Fibroblast of lung (primary cell): ENCODE measurements around the gene KITLG. TPM values are rescaled to one million over a fixed set of nuclear protein-coding genes. Genes with fewer than 3 reads are reported as not detected.

Experiments used
- DNase-seq, 2 donors: peaks; one replicate each; pipeline versions ENCODE4 v3.0.0 to v3.0.0-alpha.2; 2010; ENCODE audit warnings: low read depth in 2 of 2
- H2AFZ ChIP-seq: 2 replicates; pipeline ENCODE4 v1.5.1; 2012; ENCODE audit warnings: low read length, control low read depth, inconsistent platforms
- H3K27ac ChIP-seq: 2 replicates; pipeline ENCODE4 v1.5.1; 2011; ENCODE audit warnings: low read length, control low read depth; ENCODE audit not compliant: insufficient read depth
- H3K27me3 ChIP-seq: 2 replicates; pipeline ENCODE4 v1.5.1; 2011; ENCODE audit warnings: mild to moderate bottlenecking, low read length; ENCODE audit not compliant: control insufficient read depth, insufficient read depth
- H3K36me3 ChIP-seq: 2 replicates; pipeline ENCODE4 v1.5.1; 2011; ENCODE audit warnings: low read length; ENCODE audit not compliant: control insufficient read depth, insufficient read depth
- H3K4me1 ChIP-seq: 2 replicates; pipeline ENCODE4 v1.5.1; 2011; ENCODE audit warnings: low read length; ENCODE audit not compliant: control insufficient read depth, insufficient read depth; ENCODE audit errors: extremely low read depth
- H3K4me2 ChIP-seq: 2 replicates; pipeline ENCODE4 v1.5.1; 2011; ENCODE audit warnings: low read length, control low read depth; ENCODE audit not compliant: insufficient read depth; ENCODE audit errors: extremely low read depth
- H3K4me3 ChIP-seq, 4 experiments: fragments of 200-600 bp in 1 of 4; sonication (generic) in 1 of 4; replicated peaks in 1 of 4; 2 replicates each; pipeline ENCODE4 v1.5.1; 2011 to 2016; ENCODE audit warnings: low read length in 4 of 4, low read depth in 3 of 4, mild to moderate bottlenecking in 3 of 4, control low read depth in 2 of 4, inconsistent platforms in 1 of 4, mixed read lengths in 1 of 4; ENCODE audit not compliant: insufficient read depth in 1 of 4; ENCODE audit errors: control extremely low read depth in 1 of 4
- H3K79me2 ChIP-seq: 2 replicates; pipeline ENCODE4 v1.5.1; 2012; ENCODE audit warnings: mild to moderate bottlenecking, low read length, inconsistent platforms; ENCODE audit not compliant: control insufficient read depth, insufficient read depth
- H3K9ac ChIP-seq: 2 replicates; pipeline ENCODE4 v1.5.1; 2011; ENCODE audit warnings: mild to moderate bottlenecking, low read length, control low read depth; ENCODE audit not compliant: insufficient read depth
- H3K9me3 ChIP-seq: 2 replicates; pipeline ENCODE4 v1.5.1; 2012; ENCODE audit warnings: low read depth, low read length; ENCODE audit not compliant: control insufficient read depth, insufficient read depth
- H4K20me1 ChIP-seq: 2 replicates; pipeline ENCODE4 v1.5.1; 2011; ENCODE audit warnings: low read length; ENCODE audit not compliant: control insufficient read depth, insufficient read depth; ENCODE audit errors: extremely low read depth
- EZH2 ChIP-seq: IDR thresholded peaks from 2 replicates; pipeline ENCODE4 v1.5.1; 2012; ENCODE audit warnings: low read length, control low read depth, mild to moderate bottlenecking; ENCODE audit errors: missing control alignments
- polyA plus RNA-seq, 2 donors: library from polyadenylated mRNA; depleted of rRNA in 1 of 2; stranded (reverse) in 1 of 2; unstranded in 1 of 2; fragments of >200 nt; gene quantifications; 2 replicates each; pipeline ENCODE4 v1.2.1, GENCODE V29; 2011 to 2012; ENCODE audit warnings: missing spikeins in 1 of 2
- total RNA-seq: library from RNA; depleted of rRNA; stranded (reverse); fragments of >200 nt; gene quantifications from 2 replicates; pipeline ENCODE4 v1.2.1, GENCODE V29; 2014
- TF ChIP-seq, protein P1 (sequence below), 2 donors: IDR thresholded peaks in 1 of 2; conservative IDR thresholded peaks in 1 of 2; 1 replicate in 1 of 2; 2 replicates in 1 of 2; pipeline ENCODE4 v1.5.1; 2011 to 2012; ENCODE audit warnings: low read length in 2 of 2, control low read depth in 1 of 2, inconsistent platforms in 1 of 2, low read depth in 1 of 2, mild to moderate bottlenecking in 1 of 2

KITLG gene
- total and polyA plus RNA-seq, 2 donors (not counting 1 experiment from before 2014, with no cell fraction given) = 64.6 to 132 TPM

GRCh38 chr12:88558340-88558867 lies 21.9 kb downstream of the KITLG start:
- DNase-seq = no peak
- H2AFZ ChIP-seq = no peak overlapping the region
- H3K79me2 ChIP-seq = peaks cover 78% of the 10 kb centered on the region
- H3K4me2 ChIP-seq = peak overlapping the region; percentile 17
- no peak overlapping the region for H3K9ac ChIP-seq
- no peak for TF ChIP-seq EZH2
- TF ChIP-seq, protein P1, sequence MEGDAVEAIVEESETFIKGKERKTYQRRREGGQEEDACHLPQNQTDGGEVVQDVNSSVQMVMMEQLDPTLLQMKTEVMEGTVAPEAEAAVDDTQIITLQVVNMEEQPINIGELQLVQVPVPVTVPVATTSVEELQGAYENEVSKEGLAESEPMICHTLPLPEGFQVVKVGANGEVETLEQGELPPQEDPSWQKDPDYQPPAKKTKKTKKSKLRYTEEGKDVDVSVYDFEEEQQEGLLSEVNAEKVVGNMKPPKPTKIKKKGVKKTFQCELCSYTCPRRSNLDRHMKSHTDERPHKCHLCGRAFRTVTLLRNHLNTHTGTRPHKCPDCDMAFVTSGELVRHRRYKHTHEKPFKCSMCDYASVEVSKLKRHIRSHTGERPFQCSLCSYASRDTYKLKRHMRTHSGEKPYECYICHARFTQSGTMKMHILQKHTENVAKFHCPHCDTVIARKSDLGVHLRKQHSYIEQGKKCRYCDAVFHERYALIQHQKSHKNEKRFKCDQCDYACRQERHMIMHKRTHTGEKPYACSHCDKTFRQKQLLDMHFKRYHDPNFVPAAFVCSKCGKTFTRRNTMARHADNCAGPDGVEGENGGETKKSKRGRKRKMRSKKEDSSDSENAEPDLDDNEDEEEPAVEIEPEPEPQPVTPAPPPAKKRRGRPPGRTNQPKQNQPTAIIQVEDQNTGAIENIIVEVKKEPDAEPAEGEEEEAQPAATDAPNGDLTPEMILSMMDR (conservative IDR thresholded peaks at IDR 0.05 in 1 of 2, IDR thresholded peaks at IDR 0.05 in 1 of 2; ENCODE audit: low read depth in 1 of 2, low read length in 2 of 2) = no peak
- H3K4me1 ChIP-seq = peaks cover 19% of the 10 kb centered on the region
- H3K27me3 ChIP-seq = no peaks in the 10 kb centered on the region
- no peak overlapping the region for H3K4me3 ChIP-seq
- no peaks in the 10 kb centered on the region for H3K36me3 ChIP-seq
- no peaks in the 10 kb centered on the region for H3K9me3 ChIP-seq
- no peaks in the 10 kb centered on the region for H4K20me1 ChIP-seq
- no peak overlapping the region for H3K27ac ChIP-seq

DNA sequence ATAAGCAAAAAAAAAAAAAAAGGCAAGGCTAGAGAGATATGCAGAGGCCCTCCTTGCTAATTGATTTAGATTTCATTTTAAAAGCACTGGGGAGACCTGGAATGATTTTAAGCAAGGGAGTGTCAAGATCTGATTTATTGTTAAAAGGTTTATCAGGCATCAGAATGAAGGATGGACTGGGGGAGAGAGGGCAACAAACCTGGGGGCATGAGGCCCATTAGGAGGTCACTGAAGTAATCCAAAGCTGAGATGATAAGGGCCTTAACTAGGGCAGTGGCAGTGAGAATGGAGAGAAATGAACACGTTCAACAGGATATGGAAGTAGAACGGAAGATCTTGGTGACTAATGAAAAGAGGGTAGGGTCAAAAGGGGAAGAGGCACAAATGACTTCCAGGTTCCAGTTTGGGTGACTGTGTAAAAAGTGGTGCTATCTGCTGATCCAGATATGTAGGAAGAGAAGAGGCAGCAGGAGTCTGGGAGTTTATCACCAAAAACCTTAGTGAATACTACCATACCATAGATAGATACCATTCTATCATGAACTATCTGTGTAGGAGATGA lies 24.0 kb downstream of the KITLG start:
- Histone ChIP-seq H3K27ac (no peak overlapping the region), H3K9ac (no peak overlapping the region), H3K27me3 (no peaks in the 10 kb centered on the region), H3K4me1 (peaks cover 21% of the 10 kb centered on the region), H3K4me3 (no peak overlapping the region), H3K9me3 (no peaks in the 10 kb centered on the region), H2AFZ (no peak overlapping the region), H3K4me2 (no peak overlapping the region), H3K36me3 (no peaks in the 10 kb centered on the region), H4K20me1 (no peaks in the 10 kb centered on the region), H3K79me2 (peaks cover 74% of the 10 kb centered on the region)
- TF ChIP-seq, protein P1 (conservative IDR thresholded peaks at IDR 0.05 in 1 of 2, IDR thresholded peaks at IDR 0.05 in 1 of 2; ENCODE audit: low read depth in 1 of 2, low read length in 2 of 2) = no peak
- TF ChIP-seq EZH2 = no peak
- no peak for DNase-seq

GRCh38 chr12:88553941-88554658 lies 26.2 kb downstream of the KITLG start:
- H3K27ac ChIP-seq = peak overlapping the region; percentile 52
- peaks cover 76% of the 10 kb centered on the region for H3K79me2 ChIP-seq

More at GRCh38 chr12:88553941-88554658, 26.2 kb downstream of the KITLG start:
- no peaks in the 10 kb centered on the region for H3K9me3 ChIP-seq
- H3K9ac ChIP-seq = no peak overlapping the region
- peak; percentile 84 to 90 for DNase-seq
- TF ChIP-seq, protein P1 (conservative IDR thresholded peaks at IDR 0.05 in 1 of 2, IDR thresholded peaks at IDR 0.05 in 1 of 2; ENCODE audit: low read depth in 1 of 2, low read length in 2 of 2) = no peak
- TF ChIP-seq EZH2 = no peak
- H3K27me3 ChIP-seq = no peaks in the 10 kb centered on the region
- H3K4me2 ChIP-seq = peak overlapping the region; percentile 38
- peaks cover 19% of the 10 kb centered on the region for H3K4me1 ChIP-seq
- H2AFZ ChIP-seq = no peak overlapping the region
- H4K20me1 ChIP-seq = no peaks in the 10 kb centered on the region
- no peaks in the 10 kb centered on the region for H3K36me3 ChIP-seq
- no peak overlapping the region for H3K4me3 ChIP-seq
